ENCODE data around the gene LYPD5.

Gene LYPD5

DNA sequence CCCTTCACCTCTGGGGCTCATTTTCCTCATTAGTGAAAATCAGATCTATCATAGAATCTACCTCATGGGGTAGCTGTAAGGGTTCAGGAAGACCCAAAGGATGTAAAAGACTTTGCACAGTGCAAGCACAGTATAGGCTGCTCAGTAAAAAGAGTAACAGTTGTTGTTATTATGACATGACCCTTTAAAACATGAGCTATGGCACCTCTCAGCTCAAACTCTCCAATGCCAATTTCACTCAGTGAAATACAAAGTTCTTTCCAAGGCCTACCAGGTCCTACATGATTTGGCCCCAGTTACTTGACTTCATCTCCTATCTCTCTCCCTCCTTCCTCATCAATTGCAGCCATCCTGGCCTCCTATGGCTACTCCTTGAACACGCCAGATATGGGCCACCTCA lies 52.3 kb downstream of the LYPD5 start:
- DNase-seq: no peak

DNA sequence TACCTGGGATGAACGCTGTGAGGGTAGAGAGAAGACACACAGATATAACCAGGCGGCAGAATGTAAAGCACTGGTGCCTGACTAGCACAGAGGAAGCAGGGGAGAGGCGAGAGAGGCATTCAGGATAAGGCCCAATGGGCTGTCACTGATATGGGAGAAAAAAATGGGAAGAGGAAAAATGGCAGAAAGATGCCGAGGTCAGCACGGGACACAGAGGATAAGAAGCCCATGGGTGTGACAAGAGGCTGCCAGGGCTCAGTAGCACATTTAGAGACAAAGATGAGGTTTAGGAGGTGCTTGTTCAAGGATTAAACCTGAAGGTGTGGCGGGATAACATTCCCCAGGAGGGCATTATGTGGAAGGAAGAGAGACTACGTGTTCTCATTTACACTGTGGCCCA lies 53.1 kb downstream of the LYPD5 start:
- no peak for DNase-seq

DNA sequence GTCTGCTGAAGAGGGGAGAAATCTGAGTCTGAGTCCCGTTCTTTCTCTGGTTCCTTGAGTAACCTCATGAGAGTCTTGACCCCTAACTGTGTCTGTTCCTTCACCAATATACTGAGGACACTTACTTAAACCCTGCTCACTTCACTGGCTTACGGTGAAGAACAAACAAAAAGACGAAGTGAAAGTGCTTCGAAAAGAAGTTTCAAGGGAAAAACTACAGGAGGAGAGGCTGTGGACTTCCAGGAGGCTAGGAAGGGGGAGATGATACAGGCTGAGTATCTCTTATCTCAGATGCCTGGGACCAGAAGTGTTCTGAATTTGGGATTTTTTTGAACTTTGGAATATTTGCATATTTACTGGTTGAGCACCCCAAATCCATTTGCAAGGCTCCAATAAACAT lies 53.6 kb downstream of the LYPD5 start:
- DNase-seq: no peak

DNA sequence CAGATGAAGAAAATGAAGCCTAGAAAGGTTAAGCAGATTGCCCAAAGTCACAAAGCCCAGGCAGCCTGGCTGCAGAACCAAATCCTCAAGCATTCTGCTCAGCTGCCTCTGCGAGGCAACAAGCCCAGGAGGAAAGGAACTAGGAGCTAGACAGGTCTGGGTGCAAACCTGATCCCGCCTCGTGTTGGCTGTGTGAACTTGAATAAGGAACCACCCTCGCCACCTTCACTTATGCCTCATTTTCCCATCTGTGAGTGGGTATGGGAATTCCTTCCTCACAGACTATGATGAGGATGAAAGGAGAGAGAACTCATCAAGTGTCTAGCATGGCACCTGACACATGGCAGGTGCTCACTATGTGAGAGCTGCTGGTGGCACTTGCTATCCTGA lies 54.0 kb downstream of the LYPD5 start:
- DNase-seq: no peak

DNA sequence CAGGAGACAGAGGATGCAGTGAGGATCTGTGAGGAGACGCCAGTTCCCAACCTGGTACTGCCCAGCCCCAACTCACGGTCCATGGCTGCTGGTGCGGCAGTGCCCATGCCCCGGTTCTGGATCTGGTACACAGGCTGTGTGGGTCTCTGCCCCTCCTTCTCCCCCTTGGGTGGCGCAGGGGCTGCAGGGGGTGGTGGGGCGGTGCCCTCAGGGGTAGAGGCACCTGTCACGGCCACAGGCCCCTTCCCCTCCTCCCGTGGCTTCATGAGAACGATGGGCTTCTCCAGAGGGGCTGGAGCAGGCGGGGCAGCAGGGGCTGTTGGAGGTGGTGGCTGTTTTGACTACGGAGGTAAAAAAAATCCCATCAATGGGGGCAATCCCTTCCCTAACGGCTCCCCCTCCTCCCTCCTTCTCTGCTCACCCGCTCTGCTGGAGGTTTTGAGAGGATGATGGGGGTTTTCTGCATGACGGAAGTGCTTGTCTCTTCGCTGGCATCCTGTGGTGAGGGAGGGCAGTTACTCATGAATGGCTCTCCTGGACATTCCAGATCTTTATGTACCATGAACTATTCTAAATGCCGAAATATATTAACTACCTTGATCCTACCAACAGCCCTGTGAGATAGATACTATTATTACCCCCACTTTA lies 54.6 kb downstream of the LYPD5 start:
- DNase-seq: no peak

Measured in NCI-H446 treated with DMSO at 0.1 percent for 48 hours (cell line).